GM12874 (cell line): ENCODE data around the gene ALLC.

Source experiments
- TF ChIP-seq, protein P1 (sequence below): IDR thresholded peaks from 2 replicates; pipeline ENCODE4 v1.5.1; 2011; ENCODE audit warnings: low read depth, mild to moderate bottlenecking, control low read depth, low read length, moderate library complexity; ENCODE audit not compliant: insufficient read depth

The ALLC gene

GRCh38 chr2:3705782-3706181 is 47.8 kb downstream of the ALLC start:
- TF ChIP-seq, protein P1, sequence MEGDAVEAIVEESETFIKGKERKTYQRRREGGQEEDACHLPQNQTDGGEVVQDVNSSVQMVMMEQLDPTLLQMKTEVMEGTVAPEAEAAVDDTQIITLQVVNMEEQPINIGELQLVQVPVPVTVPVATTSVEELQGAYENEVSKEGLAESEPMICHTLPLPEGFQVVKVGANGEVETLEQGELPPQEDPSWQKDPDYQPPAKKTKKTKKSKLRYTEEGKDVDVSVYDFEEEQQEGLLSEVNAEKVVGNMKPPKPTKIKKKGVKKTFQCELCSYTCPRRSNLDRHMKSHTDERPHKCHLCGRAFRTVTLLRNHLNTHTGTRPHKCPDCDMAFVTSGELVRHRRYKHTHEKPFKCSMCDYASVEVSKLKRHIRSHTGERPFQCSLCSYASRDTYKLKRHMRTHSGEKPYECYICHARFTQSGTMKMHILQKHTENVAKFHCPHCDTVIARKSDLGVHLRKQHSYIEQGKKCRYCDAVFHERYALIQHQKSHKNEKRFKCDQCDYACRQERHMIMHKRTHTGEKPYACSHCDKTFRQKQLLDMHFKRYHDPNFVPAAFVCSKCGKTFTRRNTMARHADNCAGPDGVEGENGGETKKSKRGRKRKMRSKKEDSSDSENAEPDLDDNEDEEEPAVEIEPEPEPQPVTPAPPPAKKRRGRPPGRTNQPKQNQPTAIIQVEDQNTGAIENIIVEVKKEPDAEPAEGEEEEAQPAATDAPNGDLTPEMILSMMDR = no peak

- TF ChIP-seq, protein P1 = no peak
Measured at GRCh38 chr2:3706892-3707291, 48.9 kb downstream of the ALLC start.

DNA sequence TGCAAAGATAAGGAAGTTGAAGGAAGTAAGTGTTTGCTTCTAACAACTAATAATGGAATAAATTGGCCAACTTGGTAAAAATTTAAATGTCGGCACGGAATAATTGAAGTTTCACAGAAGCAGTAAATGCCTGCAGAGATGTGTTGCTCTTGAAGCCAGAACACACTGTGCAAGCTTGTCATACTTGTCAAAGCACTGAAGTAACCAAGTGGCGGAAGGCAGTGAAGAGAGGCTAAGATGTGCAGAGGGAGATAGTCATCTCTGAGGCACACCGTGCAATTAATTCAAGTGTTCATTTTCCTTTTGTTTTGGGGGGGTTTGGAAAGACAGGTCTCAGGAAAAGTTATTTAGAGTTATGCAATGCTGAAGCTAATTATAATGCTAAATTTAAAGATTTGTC is 50.6 kb downstream of the ALLC start:
- TF ChIP-seq, protein P1 = no peak

GRCh38 chr2:3709225-3709624 is 51.2 kb downstream of the ALLC start:
- TF ChIP-seq, protein P1 = no peak

GRCh38 chr2:3712424-3712823 is 54.4 kb downstream of the ALLC start:
- TF ChIP-seq, protein P1 = no peak

DNA sequence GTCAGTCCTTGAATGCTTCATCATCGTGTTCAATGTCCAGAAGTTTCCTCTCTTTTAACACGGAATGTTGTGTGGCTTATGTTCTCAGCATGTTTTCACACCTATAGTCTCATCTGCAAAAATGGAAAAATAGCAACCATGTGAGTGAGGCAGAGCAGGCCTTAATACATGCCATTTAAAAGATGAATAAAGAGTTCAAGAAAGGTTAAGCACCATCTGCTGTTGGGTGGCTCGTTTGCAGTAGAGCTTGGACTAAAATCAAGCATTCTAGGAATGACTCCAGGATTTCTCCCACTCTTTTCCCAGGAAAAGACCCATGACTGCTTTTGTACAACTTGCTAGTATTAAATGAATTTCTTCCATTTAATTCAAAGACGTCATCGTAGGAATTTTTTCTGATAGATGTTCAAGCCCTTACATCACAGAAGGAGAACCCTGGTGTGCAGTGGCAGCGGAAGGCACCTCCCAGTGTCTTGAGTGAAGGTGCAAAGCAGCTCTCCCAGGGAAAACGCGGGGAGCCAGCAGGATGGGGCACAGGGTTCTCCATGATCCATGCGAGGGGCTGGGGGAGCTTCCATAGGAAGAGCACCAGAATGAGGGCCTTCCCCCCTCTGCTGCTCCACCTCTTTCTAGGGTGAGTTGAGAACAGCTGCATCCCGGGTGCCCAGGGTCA is 55.0 kb downstream of the ALLC start:
- TF ChIP-seq, protein P1 = no peak

GRCh38 chr2:3718679-3719078 is 60.7 kb downstream of the ALLC start:
- TF ChIP-seq, protein P1 = no peak
